Uterus (tissue), 4 donors: Measurements from ENCODE around the gene ANO7. TPM values are rescaled to one million over a fixed set of nuclear protein-coding genes. Genes with fewer than 3 reads are reported as not detected.

Source experiments
- DNase-seq, 2 donors: peaks; one replicate each; pipeline ENCODE4 v3.0.0-alpha.2; 2019 to 2020
- H3K27ac ChIP-seq, 2 donors: fragments of 200-600 bp; sonication (generic); 1 replicate in 1 of 2; 2 replicates in 1 of 2; pipeline ENCODE4 v1.5.1; 2016 to 2018
- H3K27me3 ChIP-seq, 2 donors: fragments of 200-600 bp; sonication (generic); one replicate each; pipeline ENCODE4 v1.5.1; 2018 to 2019; ENCODE audit warnings: control low read depth in 1 of 2
- H3K36me3 ChIP-seq, 2 donors: fragments of 200-600 bp; sonication (generic); one replicate each; pipeline ENCODE4 v1.5.1; 2019; ENCODE audit warnings: control low read depth in 1 of 2
- H3K4me1 ChIP-seq, 2 donors: fragments of 200-600 bp; sonication (generic); one replicate each; pipeline ENCODE4 v1.5.1; 2018 to 2019; ENCODE audit warnings: control low read depth in 1 of 2
- H3K4me3 ChIP-seq, 2 donors: fragments of 200-600 bp; sonication (generic); 1 replicate in 1 of 2; 2 replicates in 1 of 2; pipeline ENCODE4 v1.5.1; 2018 to 2019; ENCODE audit warnings: mild to moderate bottlenecking in 1 of 2
- H3K9me3 ChIP-seq, 2 donors: fragments of 200-600 bp; sonication (generic); one replicate each; pipeline ENCODE4 v1.5.1; 2019; ENCODE audit warnings: control low read depth in 1 of 2
- POLR2A ChIP-seq, 2 donors: fragments of 450-650 bp; IDR thresholded peaks; one replicate each; pipeline ENCODE4 v1.6.1; 2016; ENCODE audit warnings: antibody characterized with exemption in 2 of 2, mild to moderate bottlenecking in 1 of 2, moderate library complexity in 1 of 2
- intact Hi-C: fragments of 100-400 bp; cut with DNase I; formaldehyde crosslinking; loops from one replicate; pipeline ENCODE4 v1.15.1; 2023; ENCODE audit warnings: low total_unique reads
- total RNA-seq, 4 donors: library from RNA; depleted of rRNA in 3 of 4; stranded (reverse); fragments of >200 nt in 3 of 4; gene quantifications; one replicate each; pipeline versions ENCODE4 v1.1.0 to v1.2.4, GENCODE V29; 2014 to 2023
- TF ChIP-seq, protein P1 (sequence below), 4 experiments: fragments of 200-600 bp in 2 of 4; fragments of 450-650 bp in 2 of 4; sonication (generic) in 2 of 4; IDR thresholded peaks; one replicate each; pipeline ENCODE4 v1.5.1; 2016 to 2019; ENCODE audit warnings: antibody characterized with exemption in 4 of 4, mild to moderate bottlenecking in 2 of 4, moderate library complexity in 1 of 4
- donor health status: DM: yes; HTN: yes; CAD: no.

ANO7 gene
- total RNA-seq, 4 donors from 2014 or later = under 0.01 to 3.8 (median 0.21) TPM; not detected in 1

DNA sequence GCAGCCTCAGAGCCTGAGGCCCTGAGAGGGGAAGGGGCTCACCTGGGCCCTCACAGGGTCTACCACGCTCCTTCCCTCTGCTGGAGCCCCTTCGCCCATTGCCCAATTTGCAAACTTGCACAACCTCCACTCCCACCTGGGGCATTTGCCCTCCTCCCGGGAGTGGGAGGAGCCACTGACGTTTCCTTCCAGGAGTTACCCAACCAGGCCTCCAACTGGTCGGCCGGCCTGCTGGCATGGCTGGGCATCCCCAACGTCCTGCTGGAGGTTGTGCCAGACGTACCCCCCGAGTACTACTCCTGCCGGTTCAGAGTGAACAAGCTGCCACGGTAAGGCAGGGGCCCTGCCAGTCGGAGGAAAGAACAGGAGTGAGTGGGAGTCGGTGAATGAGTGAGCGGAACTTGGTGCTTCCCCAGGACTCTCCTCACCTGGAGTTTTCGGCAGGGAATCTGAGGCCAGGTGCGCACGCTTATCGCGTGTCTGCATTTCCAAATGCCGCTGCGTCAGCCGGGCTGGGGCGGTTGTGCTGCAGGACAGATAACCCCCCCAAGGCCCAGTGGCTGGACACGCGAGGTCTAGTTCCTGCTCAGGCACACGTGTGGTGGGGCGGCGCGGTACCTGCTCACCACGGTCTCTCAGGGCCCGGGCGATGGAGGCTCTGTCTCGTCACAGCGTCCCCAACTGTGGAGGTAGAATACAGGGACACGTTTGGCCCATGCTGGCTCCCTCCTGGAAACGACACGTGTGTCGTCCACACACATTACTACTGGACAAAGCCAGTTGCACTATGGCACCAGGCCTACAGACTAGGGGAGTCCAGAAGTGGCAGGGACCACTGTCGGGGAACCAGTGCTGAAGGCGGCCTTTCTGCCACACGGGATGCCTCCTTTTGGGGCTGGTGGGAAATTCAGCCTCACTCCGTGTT, 11.7 kb downstream of the ANO7 start:
- H3K9me3 ChIP-seq = no peaks in the 10 kb centered on the region
- intact Hi-C loops = no loop called here
- H3K4me1 ChIP-seq = no peaks in the 10 kb centered on the region
- TF ChIP-seq, protein P1, sequence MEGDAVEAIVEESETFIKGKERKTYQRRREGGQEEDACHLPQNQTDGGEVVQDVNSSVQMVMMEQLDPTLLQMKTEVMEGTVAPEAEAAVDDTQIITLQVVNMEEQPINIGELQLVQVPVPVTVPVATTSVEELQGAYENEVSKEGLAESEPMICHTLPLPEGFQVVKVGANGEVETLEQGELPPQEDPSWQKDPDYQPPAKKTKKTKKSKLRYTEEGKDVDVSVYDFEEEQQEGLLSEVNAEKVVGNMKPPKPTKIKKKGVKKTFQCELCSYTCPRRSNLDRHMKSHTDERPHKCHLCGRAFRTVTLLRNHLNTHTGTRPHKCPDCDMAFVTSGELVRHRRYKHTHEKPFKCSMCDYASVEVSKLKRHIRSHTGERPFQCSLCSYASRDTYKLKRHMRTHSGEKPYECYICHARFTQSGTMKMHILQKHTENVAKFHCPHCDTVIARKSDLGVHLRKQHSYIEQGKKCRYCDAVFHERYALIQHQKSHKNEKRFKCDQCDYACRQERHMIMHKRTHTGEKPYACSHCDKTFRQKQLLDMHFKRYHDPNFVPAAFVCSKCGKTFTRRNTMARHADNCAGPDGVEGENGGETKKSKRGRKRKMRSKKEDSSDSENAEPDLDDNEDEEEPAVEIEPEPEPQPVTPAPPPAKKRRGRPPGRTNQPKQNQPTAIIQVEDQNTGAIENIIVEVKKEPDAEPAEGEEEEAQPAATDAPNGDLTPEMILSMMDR (IDR thresholded peaks at IDR 0.05) = no peak
- TF ChIP-seq POLR2A (IDR thresholded peaks at IDR 0.05) = no peak
- H3K27me3 ChIP-seq = no peaks in the 10 kb centered on the region
- H3K27ac ChIP-seq = no peak overlapping the region
- H3K4me3 ChIP-seq = no peak overlapping the region
- DNase-seq = no peak
- H3K36me3 ChIP-seq = no peaks in the 10 kb centered on the region

DNA sequence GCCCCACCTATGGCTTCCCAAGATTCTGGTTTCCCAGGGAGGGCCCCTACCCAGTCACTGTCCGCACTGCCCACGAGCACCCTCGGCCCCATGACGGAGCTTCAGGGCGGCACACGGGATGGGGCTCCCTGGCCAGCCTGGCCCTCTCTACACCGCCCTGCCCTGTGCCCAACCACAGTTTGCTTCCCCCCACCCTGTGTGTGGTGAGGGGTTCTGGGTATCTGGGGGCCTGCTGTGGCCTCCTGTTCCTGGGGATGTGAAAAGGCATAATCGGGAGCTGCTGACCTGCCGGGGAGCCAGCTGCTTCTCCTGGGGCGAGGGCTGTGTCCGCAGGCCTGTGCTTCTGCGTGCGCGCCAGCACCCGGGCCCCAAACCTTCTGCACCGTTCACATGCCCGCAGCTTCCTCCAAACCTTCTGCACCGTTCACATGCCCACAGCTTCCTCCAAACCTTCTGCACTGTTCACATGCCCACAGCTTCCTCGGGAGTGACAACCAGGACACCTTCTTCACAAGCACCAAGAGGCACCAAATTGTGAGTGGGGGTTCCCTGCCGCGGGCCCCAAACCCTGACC, 12.4 kb downstream of the ANO7 start:
- Histone ChIP-seq H3K27me3 (no peaks in the 10 kb centered on the region), H3K9me3 (no peaks in the 10 kb centered on the region), H3K36me3 (no peaks in the 10 kb centered on the region), H3K4me3 (no peak overlapping the region), H3K27ac (no peak overlapping the region), H3K4me1 (no peaks in the 10 kb centered on the region)
- DNase-seq = no peak
- intact Hi-C loops = no loop called here
- TF ChIP-seq, protein P1 (IDR thresholded peaks at IDR 0.05) = no peak
- TF ChIP-seq POLR2A (IDR thresholded peaks at IDR 0.05) = no peak

DNA sequence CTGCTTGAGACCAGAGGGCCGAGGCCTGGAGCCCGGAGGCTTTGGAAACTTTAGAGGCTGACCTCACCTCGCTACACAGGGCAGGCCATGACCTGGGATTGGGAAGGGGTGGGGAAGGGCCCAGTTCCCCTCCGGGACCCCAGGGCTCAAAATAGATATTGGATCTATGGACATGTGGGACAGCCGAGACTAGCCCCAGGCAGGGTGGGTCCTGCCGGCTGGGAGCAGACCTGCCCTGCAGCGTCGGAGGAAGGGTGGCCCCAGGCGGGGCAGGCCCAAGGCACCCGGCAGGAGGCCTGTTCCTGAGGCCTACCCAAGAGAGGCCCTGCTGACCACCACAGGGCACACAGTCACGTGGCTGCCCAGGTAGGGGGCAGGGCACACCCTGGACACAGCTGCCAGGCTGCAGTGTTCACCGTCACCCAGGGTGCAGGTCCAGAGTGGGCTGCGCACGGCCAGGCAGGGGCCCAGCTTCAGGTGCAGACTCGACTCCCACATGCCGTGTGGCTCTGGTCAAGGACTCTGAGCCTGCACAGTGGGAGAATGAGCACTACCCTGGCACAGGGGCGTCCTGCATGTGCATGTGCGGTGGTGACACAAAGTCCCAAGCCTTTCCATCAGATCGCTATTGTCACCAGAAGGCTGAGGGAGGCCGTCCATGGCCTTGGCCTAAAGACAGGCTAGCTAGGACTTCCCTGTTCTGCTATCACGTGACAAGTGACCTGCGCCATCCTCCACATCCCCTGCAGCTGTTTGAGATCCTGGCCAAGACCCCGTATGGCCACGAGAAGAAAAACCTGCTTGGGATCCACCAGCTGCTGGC, 13.2 kb downstream of the ANO7 start:
- DNase-seq = no peak
- no peak for TF ChIP-seq POLR2A (IDR thresholded peaks at IDR 0.05)
- TF ChIP-seq, protein P1 (IDR thresholded peaks at IDR 0.05) = no peak
- no peaks in the 10 kb centered on the region for H3K36me3 ChIP-seq
- no peaks in the 10 kb centered on the region for H3K9me3 ChIP-seq
- H3K4me3 ChIP-seq = no peak overlapping the region
- no peak overlapping the region for H3K27ac ChIP-seq
- intact Hi-C loops = no loop called here
- H3K4me1 ChIP-seq = no peaks in the 10 kb centered on the region
- no peaks in the 10 kb centered on the region for H3K27me3 ChIP-seq

DNA sequence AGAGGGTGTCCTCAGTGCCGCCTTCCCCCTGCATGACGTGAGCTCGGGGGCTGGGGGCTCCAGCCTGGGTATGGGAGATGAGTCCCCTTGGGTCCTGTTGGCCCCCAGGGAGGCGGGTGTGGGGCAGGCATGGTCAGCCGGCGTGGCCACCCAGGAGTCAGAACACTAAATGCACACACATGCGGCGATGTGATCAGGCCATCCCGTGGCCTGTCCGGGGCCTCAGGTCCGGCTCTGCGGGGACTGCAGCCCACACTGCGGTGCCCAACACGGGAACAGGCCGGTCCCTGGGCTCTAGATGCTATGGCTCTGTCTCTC, 13.8 kb downstream of the ANO7 start:
- TF ChIP-seq, protein P1 (IDR thresholded peaks at IDR 0.05) = no peak
- TF ChIP-seq POLR2A (IDR thresholded peaks at IDR 0.05) = no peak
- intact Hi-C loops = no loop called here
- H3K27me3 ChIP-seq = no peaks in the 10 kb centered on the region
- no peaks in the 10 kb centered on the region for H3K9me3 ChIP-seq
- H3K4me3 ChIP-seq = no peak overlapping the region
- H3K36me3 ChIP-seq = no peaks in the 10 kb centered on the region
- H3K27ac ChIP-seq = no peak overlapping the region
- no peaks in the 10 kb centered on the region for H3K4me1 ChIP-seq
- no peak for DNase-seq
